ENCODE data around the gene PRKCE. TPM values are rescaled to one million over a fixed set of nuclear protein-coding genes. Genes with fewer than 3 reads are reported as not detected.
A peak's percentile ranks its signal among the peaks of the same experiment; 100 is the strongest.

PRKCE gene
- polyA plus RNA-seq, 3 donors = 8.3 to 9.1 (median 8.8) TPM

GRCh38 chr2:45652090-45653031 lies 886 bp downstream of the PRKCE start:
- peak in 3 of 11 donors; percentile 28 to 43 (median 36) for DNase-seq (ENCODE audit: extremely low read depth in 1 of 11, low read depth in 9 of 11, low spot score in 4 of 11)

GRCh38 chr2:45653122-45653913 lies 1.8 kb downstream of the PRKCE start:
- DNase-seq (ENCODE audit: extremely low read depth in 1 of 11, low read depth in 9 of 11, low spot score in 4 of 11) = no peak

- no peak for DNase-seq (ENCODE audit: extremely low read depth in 1 of 11, low read depth in 9 of 11, low spot score in 4 of 11)
Observed at GRCh38 chr2:45654250-45654649, 2.8 kb downstream of the PRKCE start.

GRCh38 chr2:45661828-45662227 lies 10.4 kb downstream of the PRKCE start:
- no peak for DNase-seq (ENCODE audit: extremely low read depth in 1 of 11, low read depth in 9 of 11, low spot score in 4 of 11)

- DNase-seq (ENCODE audit: extremely low read depth in 1 of 11, low read depth in 9 of 11, low spot score in 4 of 11) = no peak
Observed at GRCh38 chr2:45664635-45665261, 13.3 kb downstream of the PRKCE start.

- DNase-seq (ENCODE audit: extremely low read depth in 1 of 11, low read depth in 9 of 11, low spot score in 4 of 11) = no peak
Observed at GRCh38 chr2:45668509-45668908, 17.0 kb downstream of the PRKCE start.

GRCh38 chr2:45669032-45669486 lies 17.6 kb downstream of the PRKCE start:
- no peak for DNase-seq (ENCODE audit: extremely low read depth in 1 of 11, low read depth in 9 of 11, low spot score in 4 of 11)

- no peak for DNase-seq (ENCODE audit: extremely low read depth in 1 of 11, low read depth in 9 of 11, low spot score in 4 of 11)
Observed at GRCh38 chr2:45670646-45671045, 19.2 kb downstream of the PRKCE start.

- no peak for DNase-seq (ENCODE audit: extremely low read depth in 1 of 11, low read depth in 9 of 11, low spot score in 4 of 11)
Observed at GRCh38 chr2:45672138-45672537, 20.7 kb downstream of the PRKCE start.

GRCh38 chr2:45674035-45674816 lies 22.8 kb downstream of the PRKCE start:
- DNase-seq (ENCODE audit: extremely low read depth in 1 of 11, low read depth in 9 of 11, low spot score in 4 of 11) = no peak

GRCh38 chr2:45675263-45675812 lies 23.9 kb downstream of the PRKCE start:
- peak in 3 of 11 donors; percentile 48 to 71 (median 71) for DNase-seq (ENCODE audit: extremely low read depth in 1 of 11, low read depth in 9 of 11, low spot score in 4 of 11)

- DNase-seq (ENCODE audit: extremely low read depth in 1 of 11, low read depth in 9 of 11, low spot score in 4 of 11) = no peak
Observed at GRCh38 chr2:45676088-45676487, 24.6 kb downstream of the PRKCE start.

GRCh38 chr2:45678791-45679348 lies 27.4 kb downstream of the PRKCE start:
- no peak for DNase-seq (ENCODE audit: extremely low read depth in 1 of 11, low read depth in 9 of 11, low spot score in 4 of 11)

GRCh38 chr2:45680351-45680967 lies 29.0 kb downstream of the PRKCE start:
- DNase-seq (ENCODE audit: extremely low read depth in 1 of 11, low read depth in 9 of 11, low spot score in 4 of 11) = no peak

GRCh38 chr2:45681675-45682074 lies 30.2 kb downstream of the PRKCE start:
- DNase-seq (ENCODE audit: extremely low read depth in 1 of 11, low read depth in 9 of 11, low spot score in 4 of 11) = no peak

- no peak for DNase-seq (ENCODE audit: extremely low read depth in 1 of 11, low read depth in 9 of 11, low spot score in 4 of 11)
Observed at GRCh38 chr2:45683292-45683691, 31.8 kb downstream of the PRKCE start.

- DNase-seq (ENCODE audit: extremely low read depth in 1 of 11, low read depth in 9 of 11, low spot score in 4 of 11) = no peak
Observed at GRCh38 chr2:45684756-45685155, 33.3 kb downstream of the PRKCE start.

- DNase-seq (ENCODE audit: extremely low read depth in 1 of 11, low read depth in 9 of 11, low spot score in 4 of 11) = no peak
Observed at GRCh38 chr2:45685260-45685659, 33.8 kb downstream of the PRKCE start.

Data from renal cortex interstitium (tissue), 11 donors.